ENCODE results near the gene NAP1L4.

GRCh38 chr11:2923446-2924375 lies 68.4 kb downstream of the NAP1L4 start:
- no peak for TF ChIP-seq CTCF (conservative IDR thresholded peaks at IDR 0.05; ENCODE audit: low read depth, low read length)
- TF ChIP-seq EZH2 (IDR thresholded peaks at IDR 0.05; ENCODE audit: borderline replicate concordance, low read depth, low read length, poor library complexity, severe bottlenecking), result no peak
